ENCODE results near the gene MPDZ. TPM values are rescaled to one million over a fixed set of nuclear protein-coding genes. Genes with fewer than 3 reads are reported as not detected.

The MPDZ gene
- total and polyA plus RNA-seq, 2 experiments from 2014 or later: 33.0 to 43.1 TPM

DNA sequence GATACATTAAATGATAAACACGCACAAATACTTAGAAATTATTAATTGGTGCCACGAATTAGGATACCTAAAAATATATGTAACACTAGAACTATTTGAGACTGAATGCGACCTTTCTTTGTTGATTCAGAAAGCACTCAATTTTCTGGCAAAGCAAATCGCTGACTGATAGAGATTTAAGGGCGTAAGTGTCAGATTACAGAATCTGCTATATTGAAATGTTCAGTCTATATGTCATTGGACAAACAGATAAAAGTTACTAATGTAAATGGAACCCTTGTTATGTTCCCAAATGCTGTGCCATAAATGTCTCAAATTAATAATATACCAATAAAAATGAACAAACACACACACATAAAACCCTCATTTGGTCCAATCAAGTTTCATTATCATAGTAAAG lies 137.9 kb downstream of the MPDZ start:
- Histone ChIP-seq H3K27me3 (ENCODE audit: insufficient read depth) (no peaks in the 10 kb centered on the region), H2AFZ (no peak overlapping the region), H3K79me2 (replicated peaks; ENCODE audit: insufficient read depth) (no peaks in the 10 kb centered on the region), H3K27ac (ENCODE audit: low read depth) (no peak overlapping the region), H3K4me1 (ENCODE audit: insufficient read depth) (peaks cover 11% of the 10 kb centered on the region), H3F3A (replicated peaks; ENCODE audit: low read depth) (no peaks in the 10 kb centered on the region), H3K4me2 (no peak overlapping the region), H3K4me3 (no peak overlapping the region), H3K9me2 (ENCODE audit: insufficient read depth) (no peaks in the 10 kb centered on the region), H4K20me1 (replicated peaks; ENCODE audit: insufficient read depth) (no peaks in the 10 kb centered on the region), H3K36me3 (ENCODE audit: insufficient read depth) (no peaks in the 10 kb centered on the region)
- ATAC-seq (no peak), DNase-seq (ENCODE audit: low spot score) (no peak)
- Mint-ChIP-seq H3K27me3 (ENCODE audit: insufficient read depth, low read depth, poor library complexity) (no peaks in the 10 kb centered on the region), H3K27ac (no peak overlapping the region), H3K9me3 (no peaks in the 10 kb centered on the region), H3K4me3 (no peak overlapping the region), H3K36me3 (ENCODE audit: low read depth) (peaks cover 6% of the 10 kb centered on the region; the same call in 1 of the 3 replicates), H3K4me1 (peaks cover 26% of the 10 kb centered on the region)
- TF ChIP-seq EZH2phosphoT487 (IDR thresholded peaks at IDR 0.05; ENCODE audit: unreplicated experiment) (no peak), CREB1 (CRISPR knock-in tag; IDR thresholded peaks at IDR 0.05; ENCODE audit: low read depth) (no peak), STAT1 (IDR thresholded peaks at IDR 0.05; ENCODE audit: unreplicated experiment) (no peak), EZH2 (IDR thresholded peaks at IDR 0.05; ENCODE audit: low read depth, unreplicated experiment) (no peak), NANOG (IDR thresholded peaks at IDR 0.05; ENCODE audit: borderline replicate concordance) (no peak), POLR2AphosphoS5 (IDR thresholded peaks at IDR 0.05; ENCODE audit: low read depth) (no peak), ZNF331 (CRISPR knock-in tag; IDR thresholded peaks at IDR 0.05; ENCODE audit: low read depth) (no peak), ZNF114 (CRISPR knock-in tag; IDR thresholded peaks at IDR 0.05) (no peak), JUNB (IDR thresholded peaks at IDR 0.05; ENCODE audit: unreplicated experiment) (no peak)
- TF ChIP-seq, protein P1, sequence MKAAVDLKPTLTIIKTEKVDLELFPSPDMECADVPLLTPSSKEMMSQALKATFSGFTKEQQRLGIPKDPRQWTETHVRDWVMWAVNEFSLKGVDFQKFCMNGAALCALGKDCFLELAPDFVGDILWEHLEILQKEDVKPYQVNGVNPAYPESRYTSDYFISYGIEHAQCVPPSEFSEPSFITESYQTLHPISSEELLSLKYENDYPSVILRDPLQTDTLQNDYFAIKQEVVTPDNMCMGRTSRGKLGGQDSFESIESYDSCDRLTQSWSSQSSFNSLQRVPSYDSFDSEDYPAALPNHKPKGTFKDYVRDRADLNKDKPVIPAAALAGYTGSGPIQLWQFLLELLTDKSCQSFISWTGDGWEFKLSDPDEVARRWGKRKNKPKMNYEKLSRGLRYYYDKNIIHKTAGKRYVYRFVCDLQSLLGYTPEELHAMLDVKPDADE (IDR thresholded peaks at IDR 0.05): no peak
- TF ChIP-seq, protein P2, sequence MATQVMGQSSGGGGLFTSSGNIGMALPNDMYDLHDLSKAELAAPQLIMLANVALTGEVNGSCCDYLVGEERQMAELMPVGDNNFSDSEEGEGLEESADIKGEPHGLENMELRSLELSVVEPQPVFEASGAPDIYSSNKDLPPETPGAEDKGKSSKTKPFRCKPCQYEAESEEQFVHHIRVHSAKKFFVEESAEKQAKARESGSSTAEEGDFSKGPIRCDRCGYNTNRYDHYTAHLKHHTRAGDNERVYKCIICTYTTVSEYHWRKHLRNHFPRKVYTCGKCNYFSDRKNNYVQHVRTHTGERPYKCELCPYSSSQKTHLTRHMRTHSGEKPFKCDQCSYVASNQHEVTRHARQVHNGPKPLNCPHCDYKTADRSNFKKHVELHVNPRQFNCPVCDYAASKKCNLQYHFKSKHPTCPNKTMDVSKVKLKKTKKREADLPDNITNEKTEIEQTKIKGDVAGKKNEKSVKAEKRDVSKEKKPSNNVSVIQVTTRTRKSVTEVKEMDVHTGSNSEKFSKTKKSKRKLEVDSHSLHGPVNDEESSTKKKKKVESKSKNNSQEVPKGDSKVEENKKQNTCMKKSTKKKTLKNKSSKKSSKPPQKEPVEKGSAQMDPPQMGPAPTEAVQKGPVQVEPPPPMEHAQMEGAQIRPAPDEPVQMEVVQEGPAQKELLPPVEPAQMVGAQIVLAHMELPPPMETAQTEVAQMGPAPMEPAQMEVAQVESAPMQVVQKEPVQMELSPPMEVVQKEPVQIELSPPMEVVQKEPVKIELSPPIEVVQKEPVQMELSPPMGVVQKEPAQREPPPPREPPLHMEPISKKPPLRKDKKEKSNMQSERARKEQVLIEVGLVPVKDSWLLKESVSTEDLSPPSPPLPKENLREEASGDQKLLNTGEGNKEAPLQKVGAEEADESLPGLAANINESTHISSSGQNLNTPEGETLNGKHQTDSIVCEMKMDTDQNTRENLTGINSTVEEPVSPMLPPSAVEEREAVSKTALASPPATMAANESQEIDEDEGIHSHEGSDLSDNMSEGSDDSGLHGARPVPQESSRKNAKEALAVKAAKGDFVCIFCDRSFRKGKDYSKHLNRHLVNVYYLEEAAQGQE (IDR thresholded peaks at IDR 0.05; ENCODE audit: unreplicated experiment): no peak
- TF ChIP-seq, protein P3, sequence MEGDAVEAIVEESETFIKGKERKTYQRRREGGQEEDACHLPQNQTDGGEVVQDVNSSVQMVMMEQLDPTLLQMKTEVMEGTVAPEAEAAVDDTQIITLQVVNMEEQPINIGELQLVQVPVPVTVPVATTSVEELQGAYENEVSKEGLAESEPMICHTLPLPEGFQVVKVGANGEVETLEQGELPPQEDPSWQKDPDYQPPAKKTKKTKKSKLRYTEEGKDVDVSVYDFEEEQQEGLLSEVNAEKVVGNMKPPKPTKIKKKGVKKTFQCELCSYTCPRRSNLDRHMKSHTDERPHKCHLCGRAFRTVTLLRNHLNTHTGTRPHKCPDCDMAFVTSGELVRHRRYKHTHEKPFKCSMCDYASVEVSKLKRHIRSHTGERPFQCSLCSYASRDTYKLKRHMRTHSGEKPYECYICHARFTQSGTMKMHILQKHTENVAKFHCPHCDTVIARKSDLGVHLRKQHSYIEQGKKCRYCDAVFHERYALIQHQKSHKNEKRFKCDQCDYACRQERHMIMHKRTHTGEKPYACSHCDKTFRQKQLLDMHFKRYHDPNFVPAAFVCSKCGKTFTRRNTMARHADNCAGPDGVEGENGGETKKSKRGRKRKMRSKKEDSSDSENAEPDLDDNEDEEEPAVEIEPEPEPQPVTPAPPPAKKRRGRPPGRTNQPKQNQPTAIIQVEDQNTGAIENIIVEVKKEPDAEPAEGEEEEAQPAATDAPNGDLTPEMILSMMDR (conservative IDR thresholded peaks at IDR 0.05; ENCODE audit: low read depth in 2 of 2): no peak

Data from GM23338 (cell line).